HG03095 (cell line): Measurements from ENCODE around the gene LPIN1.

ENCODE experiments used
- ATAC-seq: cut with Tn5 transposase; IDR thresholded peaks from one replicate; pipeline ENCODE4 v1.9.1; 2021; ENCODE audit warnings: moderate library complexity; ENCODE audit not compliant: unreplicated experiment

Gene LPIN1

DNA sequence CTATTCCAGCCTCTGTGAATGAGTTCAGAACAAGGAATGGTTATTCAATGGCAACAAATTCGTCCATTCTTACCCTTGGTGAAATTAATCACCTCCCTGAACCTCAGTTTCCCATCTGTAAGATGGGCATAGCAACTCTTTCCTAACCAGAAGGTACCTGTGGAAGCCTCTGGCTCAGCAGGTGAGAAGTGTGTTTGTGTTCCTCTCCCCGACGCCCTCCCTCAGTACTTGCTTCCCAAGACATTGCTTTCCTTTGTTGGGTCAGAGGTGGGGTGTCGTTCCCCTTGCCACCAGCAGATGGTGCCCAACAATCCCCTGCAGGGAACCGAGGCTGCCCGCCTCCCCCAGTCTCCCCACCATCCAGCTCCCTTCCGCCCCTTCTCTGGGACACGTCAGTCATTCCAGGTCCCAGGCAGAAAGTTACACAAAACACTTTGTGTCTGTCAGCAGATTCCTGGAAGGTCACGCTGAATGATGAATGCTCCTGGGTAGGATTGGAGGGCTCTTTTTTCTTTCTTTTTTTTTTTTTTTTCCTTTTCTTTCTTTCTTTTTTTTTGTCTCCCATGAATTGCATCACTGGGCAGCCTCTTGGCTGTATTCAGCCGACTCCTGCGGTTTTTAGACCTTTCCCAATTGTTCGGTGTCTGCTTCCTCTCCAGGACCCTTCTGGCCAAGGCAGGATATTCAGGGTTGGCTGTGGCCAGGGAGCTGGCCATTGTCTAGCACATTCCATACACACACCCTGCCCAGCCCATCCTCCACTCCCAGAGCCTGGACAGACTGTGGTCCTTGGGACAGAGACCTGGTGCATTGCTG lies 117.3 kb downstream of the LPIN1 start:
- no peak for ATAC-seq

DNA sequence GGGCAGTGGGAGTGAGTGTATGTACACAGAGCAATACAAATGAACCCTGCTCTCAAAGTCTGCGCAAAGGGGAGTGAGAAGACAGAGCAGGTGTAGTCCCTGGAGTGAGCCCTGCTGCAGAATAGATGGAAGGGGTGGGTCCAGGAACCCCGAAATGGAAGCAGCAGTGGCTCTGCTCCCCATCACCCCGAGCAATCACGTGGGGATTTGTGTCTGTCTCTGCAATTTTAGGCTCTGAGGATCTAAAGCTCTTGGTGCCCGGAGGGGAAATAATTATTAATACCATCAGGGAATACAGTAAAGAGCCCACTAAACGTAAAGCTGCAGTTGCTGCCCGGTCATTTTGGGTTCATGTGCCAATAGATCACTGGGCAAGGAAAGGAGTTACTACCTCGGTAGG lies 118.3 kb downstream of the LPIN1 start:
- ATAC-seq, result no peak

DNA sequence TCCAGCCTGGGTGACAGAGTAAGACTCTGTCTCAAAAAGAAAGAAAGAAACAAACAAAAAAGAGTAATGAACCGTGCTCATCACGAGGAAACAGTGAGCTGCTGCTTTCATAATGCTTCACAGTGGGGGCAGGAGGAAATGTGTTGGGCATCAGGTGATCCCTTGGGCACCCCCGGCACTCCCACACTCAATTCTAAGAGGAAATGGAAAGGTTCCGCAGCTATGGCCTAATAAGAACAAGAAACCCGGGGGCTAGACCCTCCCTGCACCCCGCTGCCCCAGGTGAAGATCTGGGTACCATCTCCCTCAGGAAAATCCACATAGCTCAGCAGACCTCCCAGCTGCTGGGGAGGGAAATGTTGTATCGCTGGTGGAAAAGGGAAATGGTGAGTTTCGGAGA lies 118.9 kb downstream of the LPIN1 start:
- ATAC-seq, result no peak

DNA sequence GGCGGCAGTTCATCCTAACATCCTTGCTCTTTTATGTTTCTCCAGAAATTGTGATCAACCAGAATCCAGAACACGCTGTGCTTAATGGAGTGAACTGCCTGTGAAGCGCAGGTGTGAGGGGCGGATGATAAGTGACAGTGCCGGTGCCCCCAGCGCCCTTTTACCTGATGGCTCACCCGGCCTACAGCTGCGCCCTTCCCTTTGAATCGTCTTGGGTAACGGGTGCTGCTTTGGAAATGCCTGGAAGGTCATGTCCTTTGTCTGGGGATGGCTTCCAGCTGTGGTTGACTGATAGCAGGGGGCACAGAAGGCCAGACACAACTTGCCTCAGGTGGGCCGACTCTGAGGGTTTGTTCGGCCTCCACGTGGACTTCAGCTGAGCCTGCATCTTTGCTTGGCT lies 119.4 kb downstream of the LPIN1 start:
- ATAC-seq, result no peak

DNA sequence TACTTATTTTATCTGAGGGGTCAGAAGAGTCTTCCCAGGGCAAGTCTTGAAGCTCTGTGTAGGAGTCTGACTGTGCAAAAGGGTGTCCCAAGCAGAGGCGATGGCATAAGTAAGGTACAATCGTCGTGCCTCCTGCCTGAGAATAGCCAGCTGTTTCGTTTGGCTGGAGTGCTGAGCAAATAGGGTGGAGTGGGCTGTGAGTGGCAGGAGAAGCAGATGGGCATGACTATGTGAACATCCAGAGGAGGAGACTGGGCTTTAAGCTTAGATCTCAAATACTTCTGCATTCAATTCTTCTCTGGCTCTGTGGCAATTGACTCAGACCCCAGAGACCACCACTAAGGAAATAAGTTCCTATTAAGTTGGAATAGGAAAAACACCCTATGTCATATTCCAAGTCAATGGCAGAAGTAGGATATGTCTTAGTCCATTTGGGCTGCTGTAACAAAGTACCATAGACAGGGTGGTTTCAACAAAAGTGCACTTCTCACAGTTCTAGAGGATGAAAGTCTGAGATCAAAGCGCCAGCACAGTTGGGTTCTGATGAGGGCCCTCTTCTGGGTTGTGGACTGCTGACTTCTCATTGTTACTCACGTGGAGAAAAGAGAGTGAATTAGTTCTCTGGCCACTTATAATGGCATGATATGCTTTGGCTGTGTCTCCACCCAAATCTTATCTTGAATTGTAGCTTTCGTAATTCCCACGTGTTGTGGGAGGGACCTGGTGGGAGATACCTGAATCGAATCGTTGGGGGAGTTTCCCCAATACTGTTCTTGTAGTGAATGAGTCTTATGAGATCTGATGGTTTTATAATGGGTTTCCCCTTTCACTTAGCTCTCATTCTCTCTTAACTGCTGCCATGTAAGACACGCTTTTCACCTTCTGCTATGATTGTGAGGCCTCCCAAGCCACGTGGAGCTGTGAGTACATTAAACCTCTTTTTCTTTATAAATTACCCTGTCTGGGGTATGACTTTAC lies 120.2 kb downstream of the LPIN1 start:
- ATAC-seq, result peak; percentile 34

DNA sequence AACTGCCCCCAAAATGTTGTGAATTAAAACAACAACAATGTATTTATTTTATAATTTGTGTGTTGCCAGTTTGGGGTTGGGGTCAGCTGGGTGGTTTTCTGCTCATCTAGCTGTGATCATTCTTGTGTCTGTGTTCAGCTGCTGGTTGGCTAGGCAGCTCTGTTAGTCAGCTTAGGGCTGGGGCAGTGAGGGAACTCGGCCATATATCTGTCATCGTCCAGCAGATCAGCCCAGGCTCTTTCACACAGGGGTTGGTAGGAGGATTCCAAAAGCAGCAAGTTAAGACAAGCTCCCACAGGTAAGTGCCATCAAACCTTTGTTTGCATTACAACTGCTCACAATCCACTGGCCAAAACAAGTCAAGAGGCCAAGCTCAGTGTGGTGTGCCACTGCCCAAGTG lies 121.5 kb downstream of the LPIN1 start:
- ATAC-seq, result no peak

DNA sequence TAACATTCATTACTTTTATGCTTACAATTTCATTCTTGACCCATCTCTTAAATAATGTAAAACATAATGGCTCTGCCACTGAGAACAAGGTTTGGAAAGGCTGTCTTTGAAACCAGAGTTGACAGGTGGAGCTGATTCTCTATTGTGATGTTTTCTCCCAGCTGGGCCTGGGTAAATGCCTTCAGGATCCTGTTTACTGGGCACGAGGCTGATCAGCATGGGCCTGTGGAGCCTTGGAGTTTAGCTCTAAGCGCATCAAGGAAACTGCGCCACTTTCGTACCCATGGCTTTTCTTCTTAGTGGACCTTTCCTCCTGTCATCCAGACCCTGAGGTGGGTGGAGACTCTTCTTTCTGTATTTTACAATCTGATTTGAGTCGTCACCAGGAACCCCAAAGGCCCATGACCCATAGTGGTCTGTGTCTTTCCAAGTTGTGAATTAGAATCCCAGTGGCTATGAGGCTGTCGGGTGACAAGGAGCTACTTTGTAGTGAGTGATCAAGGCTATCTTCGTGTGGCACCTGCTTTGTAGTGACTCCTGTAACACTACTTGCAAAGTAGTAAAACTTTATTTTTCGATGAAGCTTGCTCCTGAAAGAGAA lies 123.1 kb downstream of the LPIN1 start:
- no peak for ATAC-seq

DNA sequence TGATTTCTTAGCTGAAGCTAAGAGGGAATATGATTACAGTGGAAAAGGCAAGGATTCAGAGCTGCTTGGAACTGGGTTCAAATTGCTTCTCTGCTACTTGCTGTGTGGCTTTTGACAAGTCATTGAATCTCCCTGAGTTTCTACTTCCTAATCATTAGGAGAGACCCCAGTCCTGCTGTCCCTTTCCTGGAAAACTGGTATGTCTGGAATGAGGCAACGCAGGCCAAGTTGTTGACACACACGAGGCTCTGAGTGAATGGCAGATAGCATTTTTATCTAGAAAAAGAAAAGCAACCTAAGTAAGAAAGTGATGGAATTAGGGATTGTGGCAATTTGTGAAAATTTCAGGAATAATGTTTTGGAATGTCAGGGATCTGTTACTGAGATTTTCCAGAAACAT lies 123.6 kb downstream of the LPIN1 start:
- ATAC-seq, result no peak

DNA sequence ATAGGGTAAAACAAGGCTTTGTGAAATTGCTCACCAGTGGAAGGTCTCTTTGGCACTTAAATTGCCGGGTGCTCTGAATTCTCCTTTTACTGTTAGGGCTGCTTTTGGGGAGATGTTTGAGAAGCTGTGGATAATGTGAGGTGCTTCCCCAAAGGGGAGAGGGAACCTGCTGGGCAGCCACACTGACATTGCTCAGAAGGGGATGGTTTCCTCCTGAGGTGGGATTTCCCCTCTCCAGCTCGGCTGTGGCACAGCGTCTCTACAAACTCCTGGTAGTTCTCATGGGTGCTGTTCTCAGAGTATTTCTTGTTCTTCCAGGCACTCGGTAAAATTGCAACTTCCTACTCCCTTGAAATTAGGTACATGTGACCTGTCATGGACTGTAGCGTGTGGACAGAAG lies 124.2 kb downstream of the LPIN1 start:
- ATAC-seq, result no peak

DNA sequence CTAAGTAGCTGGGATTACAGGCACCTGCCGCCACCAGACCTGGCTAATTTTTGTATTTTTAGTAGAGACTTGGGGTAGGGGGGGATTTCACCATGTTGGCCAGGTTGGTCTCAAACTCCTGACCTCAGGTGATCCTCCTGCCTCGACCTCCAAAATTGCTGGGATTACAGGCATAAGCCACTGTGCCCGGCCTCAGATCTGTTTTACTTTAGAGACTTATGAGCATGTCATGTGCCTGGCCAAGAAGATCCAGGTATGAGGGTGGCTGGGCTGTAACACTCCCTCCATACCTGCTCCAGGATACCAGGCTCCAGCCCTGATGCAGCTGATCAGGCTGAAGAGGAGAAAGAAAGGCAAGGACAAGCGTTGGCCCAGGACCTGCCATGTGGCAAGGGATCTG lies 125.0 kb downstream of the LPIN1 start:
- ATAC-seq, result no peak

DNA sequence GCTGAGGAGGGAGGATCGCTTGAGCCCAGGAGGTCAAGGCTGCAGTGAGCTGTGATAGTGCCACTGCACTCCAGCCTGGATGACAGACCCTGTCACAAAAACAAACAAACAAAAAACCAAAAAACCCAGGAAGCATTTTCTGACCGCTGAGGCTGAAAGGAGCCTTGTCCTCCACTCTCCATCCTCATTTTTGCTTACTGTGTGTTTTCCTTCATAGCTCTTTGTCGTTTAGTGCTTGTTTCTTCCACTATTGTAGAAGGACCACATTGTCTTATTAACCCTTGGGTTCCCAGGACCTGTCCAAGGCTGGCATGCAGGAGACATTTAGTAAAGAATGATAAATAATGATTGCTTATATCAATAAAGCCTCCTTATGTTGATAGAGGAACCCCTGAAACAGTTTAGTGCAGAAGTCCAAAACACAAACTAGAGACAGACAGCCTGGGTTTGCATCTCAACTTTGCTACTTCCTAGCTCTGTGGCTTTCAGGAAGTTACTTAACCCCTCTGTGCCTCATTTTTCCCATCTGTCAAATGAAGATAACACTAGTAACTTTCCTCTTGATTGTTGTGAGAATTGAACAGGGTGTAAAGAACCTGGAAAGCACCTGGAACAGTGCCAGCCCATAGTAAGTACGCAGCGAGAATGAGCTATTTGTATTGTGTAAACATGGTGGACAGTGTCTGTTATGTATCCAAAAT lies 126.0 kb downstream of the LPIN1 start:
- ATAC-seq, result no peak

DNA sequence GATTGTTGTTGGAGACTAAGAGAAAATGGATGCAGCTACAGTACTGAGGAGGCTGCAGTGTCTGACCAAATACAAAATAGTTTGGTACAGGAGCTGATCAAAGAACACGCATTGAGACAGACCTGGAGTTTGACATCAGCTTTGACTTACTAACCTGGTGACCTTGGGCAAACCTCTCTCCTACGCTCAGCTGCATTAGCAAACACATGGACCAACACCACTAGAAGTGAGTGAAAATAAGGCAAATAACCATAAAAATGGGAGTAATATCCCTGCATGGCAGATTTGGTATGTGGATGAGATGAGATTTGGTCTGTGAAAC lies 126.5 kb downstream of the LPIN1 start:
- ATAC-seq, result no peak

DNA sequence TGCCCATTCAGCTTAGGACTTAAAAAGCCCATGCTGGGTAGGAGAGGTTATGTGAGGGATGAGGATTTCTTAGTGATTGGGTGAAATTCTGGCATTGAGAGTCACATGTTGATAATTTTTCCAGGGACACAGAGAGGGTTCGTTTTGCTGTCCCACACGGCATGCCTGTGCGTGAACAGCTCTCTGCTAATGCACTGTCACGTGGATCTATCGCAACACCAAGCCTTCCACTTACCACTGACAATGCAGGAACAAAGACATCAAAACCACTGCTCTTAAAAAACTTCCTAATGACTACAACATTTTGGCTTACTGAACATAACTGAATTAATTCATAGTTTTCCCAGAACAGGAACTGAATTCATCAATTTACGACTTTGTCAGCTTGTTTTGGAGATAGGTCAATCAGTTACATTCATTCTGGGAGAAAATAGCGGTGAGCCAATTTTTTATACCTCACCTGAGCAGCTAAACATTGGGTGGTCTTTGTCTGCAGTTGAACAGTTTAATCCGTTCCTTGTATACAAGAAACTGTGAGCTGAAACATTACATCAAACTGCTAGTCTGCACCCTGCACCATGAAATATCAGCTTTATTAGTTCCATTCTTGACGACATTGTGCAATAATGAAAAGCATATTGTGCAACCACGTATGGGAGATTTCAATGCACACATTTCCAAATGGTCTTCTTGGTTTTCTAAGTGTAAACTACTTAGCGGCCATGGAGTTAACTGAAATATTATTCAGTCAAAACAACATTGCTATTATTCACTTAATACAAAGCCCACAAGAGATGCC lies 127.1 kb downstream of the LPIN1 start:
- no peak for ATAC-seq

DNA sequence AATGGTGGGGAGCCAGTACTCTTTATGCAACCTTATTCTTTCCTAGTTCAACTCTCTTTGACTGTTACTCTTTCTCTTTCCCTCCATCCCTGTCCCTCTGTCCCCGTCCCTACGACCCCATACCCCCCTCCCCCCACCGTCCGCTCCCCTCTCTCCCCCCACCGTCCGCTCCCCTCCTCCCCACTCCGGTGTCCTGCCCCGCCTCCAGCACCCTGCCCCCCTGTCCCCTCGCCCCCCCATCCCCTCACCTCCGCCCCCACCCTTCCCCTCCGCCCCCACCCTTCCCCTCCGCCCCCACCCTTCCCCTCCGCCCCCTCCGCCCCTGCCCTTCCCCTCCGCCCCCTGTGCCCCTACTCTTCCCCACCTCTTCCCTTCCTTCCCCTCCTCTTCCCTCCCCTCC lies 128.4 kb downstream of the LPIN1 start:
- no peak for ATAC-seq

DNA sequence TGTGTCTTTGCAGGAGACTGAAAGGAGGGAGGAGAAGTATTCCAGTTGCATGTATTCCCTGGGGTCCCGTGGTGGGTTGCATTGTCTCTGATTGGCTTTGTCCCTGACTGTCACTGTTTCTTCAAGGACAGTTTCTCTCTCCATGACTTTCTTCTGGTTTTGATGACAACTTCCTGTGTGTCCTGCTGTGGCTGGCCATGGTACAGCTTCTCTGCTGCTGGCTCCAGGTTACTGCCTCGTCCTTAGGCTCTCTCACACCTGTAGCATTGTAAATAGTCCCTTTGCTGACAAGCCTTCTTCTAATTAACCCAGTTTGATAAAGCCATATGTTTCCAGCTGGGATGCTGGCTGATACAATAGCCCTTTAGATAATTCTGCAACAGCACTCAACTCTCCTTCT lies 129.0 kb downstream of the LPIN1 start:
- no peak for ATAC-seq

DNA sequence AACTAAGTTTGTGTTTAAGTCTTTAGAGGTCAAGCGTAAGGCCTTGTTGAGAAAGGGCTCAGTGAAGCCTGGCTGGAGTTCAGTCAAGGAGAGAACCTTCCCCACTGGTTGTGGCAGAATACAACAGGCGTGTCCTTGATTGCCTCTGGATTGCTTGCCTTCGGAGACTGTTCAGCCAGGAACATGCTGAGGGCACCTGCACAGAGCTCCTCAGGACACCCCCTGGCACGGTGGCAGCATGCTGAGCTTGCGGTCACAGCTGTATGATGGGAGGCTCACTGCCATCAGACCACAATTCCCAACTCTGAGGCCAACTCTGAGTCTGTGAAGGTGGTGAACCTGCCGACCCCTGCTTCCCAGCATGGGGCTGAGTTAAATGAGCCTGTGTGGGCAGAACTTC lies 130.0 kb downstream of the LPIN1 start:
- no peak for ATAC-seq

DNA sequence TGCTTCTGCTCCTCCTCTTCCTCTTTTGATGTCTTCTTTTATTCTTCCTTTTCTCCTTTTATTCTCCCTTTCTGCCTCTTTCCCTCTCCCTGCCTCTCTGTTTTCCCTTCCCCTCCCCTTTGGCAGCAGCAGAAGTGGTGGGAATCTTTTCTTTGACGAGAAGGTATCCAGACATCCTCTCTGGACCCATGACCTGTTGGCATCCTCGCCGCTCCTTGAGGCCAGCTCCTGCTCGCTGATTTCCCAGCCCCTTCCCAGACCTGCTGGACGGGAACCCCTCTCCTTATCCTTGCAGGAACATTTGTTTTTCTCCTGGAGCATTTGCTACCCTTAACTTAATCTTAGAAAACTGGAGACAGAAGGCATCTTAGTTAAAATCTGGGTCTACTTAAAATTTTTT lies 130.5 kb downstream of the LPIN1 start:
- no peak for ATAC-seq
